Activated B cell treated with CpG ODN at 0.5 μM for 24 hours (primary cell): ENCODE measurements around the gene VARS2. TPM values are rescaled to one million over a fixed set of nuclear protein-coding genes. Genes with fewer than 3 reads are reported as not detected.

Experiments used
- ATAC-seq: fragments of 200-7000 bp; cut with Tn5 transposase; one replicate; pipeline ENCODE4 v1.10.0; 2021; ENCODE audit warnings: low read depth, mild to moderate bottlenecking, moderate library complexity
- CTCF ChIA-PET: fragments of 350-600 bp; sonication (Branson Sonifier 250); formaldehyde crosslinking; loops from one replicate; lab custom pipeline; 2021; ENCODE audit warnings: antibody characterized with exemption; lab: Charles Lee
- POLR2A ChIA-PET: fragments of 350-600 bp; sonication (Branson Sonifier 250); formaldehyde crosslinking; loops from one replicate; lab custom pipeline; 2021; ENCODE audit warnings: antibody characterized with exemption; lab: Charles Lee
- DNase-seq: peaks from one replicate; pipeline ENCODE4 v3.0.0; 2022
- H3K27ac Mint-ChIP-seq: one replicate; pipeline ENCODE4 v1.8.0; 2020; ENCODE audit warnings: mixed read lengths
- H3K27me3 Mint-ChIP-seq: one replicate; pipeline ENCODE4 v1.8.0; 2021; ENCODE audit warnings: mixed read lengths
- H3K36me3 Mint-ChIP-seq: one replicate; pipeline ENCODE4 v1.8.0; 2021; ENCODE audit warnings: low read depth, mixed read lengths
- H3K4me1 Mint-ChIP-seq: one replicate; pipeline ENCODE4 v1.8.0; 2021; ENCODE audit warnings: mixed read lengths
- H3K4me3 Mint-ChIP-seq: one replicate; pipeline ENCODE4 v1.8.0; 2020; ENCODE audit warnings: mild to moderate bottlenecking, mixed read lengths
- H3K9me3 Mint-ChIP-seq: one replicate; pipeline ENCODE4 v1.8.0; 2020; ENCODE audit warnings: mixed read lengths
- CTCF ChIP-seq: fragments of 200-600 bp; IDR thresholded peaks from one replicate; pipeline ENCODE4 v1.8.0; 2022; ENCODE audit warnings: antibody characterized with exemption, mild to moderate bottlenecking
- intact Hi-C: fragments of 100-400 bp; cut with micrococcal nuclease; formaldehyde crosslinking; loops from one replicate; pipeline ENCODE4 v1.15.1; 2024
- total RNA-seq: library from RNA; stranded (reverse); gene quantifications from 2 replicates; pipeline ENCODE4 v1.2.3, GENCODE V29; 2022

Gene VARS2
- total RNA-seq, 1 donor from 2014 or later = 47.8 TPM

- ChIA-PET POLR2A (no interaction called here), CTCF (interaction anchor here (1.3 kb wide), 1 partner anchor 24 kb away, joined by 3 read pairs; the partner anchor contains the start of gene VARS2)
- TF ChIP-seq CTCF = no peak
These were observed 24.5 kb upstream of the VARS2 start for GRCh38 chr6:30889496-30889885.

GRCh38 chr6:30889921-30890645, 24.0 kb upstream of the VARS2 start:
- Mint-ChIP-seq H3K27me3 (no peaks in the 10 kb centered on the region), H3K4me1 (peaks cover 24% of the 10 kb centered on the region), H3K36me3 (peaks cover 32% of the 10 kb centered on the region), H3K4me3 (no peak overlapping the region), H3K9me3 (no peaks in the 10 kb centered on the region), H3K27ac (no peak overlapping the region)
- TF ChIP-seq CTCF = no peak
- no peak for DNase-seq
- ChIA-PET POLR2A (no interaction called here), CTCF (interaction anchor here (1.3 kb wide), 1 partner anchor 24 kb away, joined by 3 read pairs; the partner anchor contains the start of gene VARS2)
- intact Hi-C loops = no loop called here
- ATAC-seq = no peak

More at GRCh38 chr6:30889496-30889885, 24.5 kb upstream of the VARS2 start:
- H3K36me3 Mint-ChIP-seq = peaks cover 26% of the 10 kb centered on the region
- no peaks in the 10 kb centered on the region for H3K27me3 Mint-ChIP-seq
- no peak overlapping the region for H3K27ac Mint-ChIP-seq
- intact Hi-C loops = no loop called here
- no peak overlapping the region for H3K4me3 Mint-ChIP-seq
- no peak for DNase-seq
- H3K4me1 Mint-ChIP-seq = peaks cover 28% of the 10 kb centered on the region
- no peak for ATAC-seq
- no peaks in the 10 kb centered on the region for H3K9me3 Mint-ChIP-seq

GRCh38 chr6:30890646-30891449, 23.2 kb upstream of the VARS2 start:
- no peak overlapping the region for H3K27ac Mint-ChIP-seq
- ATAC-seq (no peak), DNase-seq (no peak)
- H3K4me3 Mint-ChIP-seq = no peak overlapping the region
- intact Hi-C loops = no loop called here
- CTCF ChIA-PET = interaction anchor here (1.0 kb wide), 1 partner anchor 23 kb away, joined by 3 read pairs; the partner anchor contains the start of gene VARS2
- POLR2A ChIA-PET = interaction anchor here (0.6 kb wide), 1 partner anchor 276 kb away, joined by 6 read pairs; no protein-coding TSS in a partner anchor
- no peaks in the 10 kb centered on the region for H3K27me3 Mint-ChIP-seq
- TF ChIP-seq CTCF = no peak
- H3K4me1 Mint-ChIP-seq = peaks cover 16% of the 10 kb centered on the region
- no peaks in the 10 kb centered on the region for H3K9me3 Mint-ChIP-seq
- peaks cover 37% of the 10 kb centered on the region for H3K36me3 Mint-ChIP-seq

- peaks cover 11% of the 10 kb centered on the region for H3K4me1 Mint-ChIP-seq
- no peak for TF ChIP-seq CTCF
- ATAC-seq (no peak), DNase-seq (no peak)
- no peaks in the 10 kb centered on the region for H3K9me3 Mint-ChIP-seq
- intact Hi-C loops = no loop called here
- H3K27ac Mint-ChIP-seq = no peak overlapping the region
- ChIA-PET POLR2A (interaction anchor here (0.6 kb wide), 1 partner anchor 277 kb away, joined by 6 read pairs; no protein-coding TSS in a partner anchor), CTCF (interaction anchor here (1.0 kb wide), 1 partner anchor 23 kb away, joined by 3 read pairs; the partner anchor contains the start of gene VARS2)
- H3K36me3 Mint-ChIP-seq = peaks cover 40% of the 10 kb centered on the region
- no peak overlapping the region for H3K4me3 Mint-ChIP-seq
- no peaks in the 10 kb centered on the region for H3K27me3 Mint-ChIP-seq
These were observed 22.7 kb upstream of the VARS2 start for GRCh38 chr6:30891450-30891723.
